Cardiac atrium fibroblast (primary cell): Measurements from ENCODE around the gene GNG8. TPM values are rescaled to one million over a fixed set of nuclear protein-coding genes. Genes with fewer than 3 reads are reported as not detected.

ENCODE experiments used
- total RNA-seq: library from RNA; depleted of rRNA; stranded (reverse); fragments of >200 nt; gene quantifications from 2 replicates; pipeline ENCODE4 v1.2.3, GENCODE V29; 2015

GNG8 gene
- total RNA-seq, result not detected in 2 replicates

DNA sequence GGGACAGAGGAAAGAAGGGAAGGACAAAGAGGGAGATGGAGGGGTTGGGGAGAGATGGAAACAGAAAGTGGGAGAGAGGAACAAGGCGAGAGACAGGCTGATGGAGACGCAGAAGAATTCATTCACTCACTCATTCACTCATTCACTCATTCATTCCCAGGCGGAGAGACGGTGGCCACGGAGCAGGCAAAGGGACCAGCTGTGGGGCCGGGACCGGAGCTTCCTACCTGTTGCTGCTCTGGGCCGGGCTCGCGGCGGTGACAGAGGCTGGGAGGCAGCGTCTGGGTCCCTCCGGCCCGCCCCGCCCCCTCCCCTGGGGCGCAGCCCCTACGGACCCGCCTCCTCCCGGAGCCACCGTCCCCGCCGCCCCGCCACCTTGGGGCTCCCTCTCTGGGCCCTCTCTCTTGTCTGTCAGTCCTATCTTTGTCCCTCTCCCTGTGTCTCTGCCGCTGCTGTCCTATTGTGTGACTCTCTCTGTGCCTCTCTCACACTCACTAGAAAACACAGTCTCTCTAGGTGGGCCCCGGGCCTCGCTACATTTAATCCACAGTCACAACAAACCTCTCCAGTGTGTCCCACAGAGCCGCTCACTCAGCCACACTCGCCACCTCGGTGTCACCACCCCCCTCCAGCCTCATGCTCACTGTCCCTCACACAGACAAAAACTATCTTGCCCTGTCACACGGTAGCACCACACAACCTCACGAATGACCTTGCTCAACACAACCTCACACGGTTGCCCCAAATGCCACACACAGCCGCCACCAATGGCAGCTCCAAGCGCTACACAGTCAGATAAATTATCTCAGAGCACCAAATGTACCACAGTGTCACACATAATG lies at the start of gene GNG8:
Gene GNG8 (minus strand): TSS at position 283 of the 842 bp plus-strand sequence. CDS start 1,520 bp downstream, outside the sequence.

DNA sequence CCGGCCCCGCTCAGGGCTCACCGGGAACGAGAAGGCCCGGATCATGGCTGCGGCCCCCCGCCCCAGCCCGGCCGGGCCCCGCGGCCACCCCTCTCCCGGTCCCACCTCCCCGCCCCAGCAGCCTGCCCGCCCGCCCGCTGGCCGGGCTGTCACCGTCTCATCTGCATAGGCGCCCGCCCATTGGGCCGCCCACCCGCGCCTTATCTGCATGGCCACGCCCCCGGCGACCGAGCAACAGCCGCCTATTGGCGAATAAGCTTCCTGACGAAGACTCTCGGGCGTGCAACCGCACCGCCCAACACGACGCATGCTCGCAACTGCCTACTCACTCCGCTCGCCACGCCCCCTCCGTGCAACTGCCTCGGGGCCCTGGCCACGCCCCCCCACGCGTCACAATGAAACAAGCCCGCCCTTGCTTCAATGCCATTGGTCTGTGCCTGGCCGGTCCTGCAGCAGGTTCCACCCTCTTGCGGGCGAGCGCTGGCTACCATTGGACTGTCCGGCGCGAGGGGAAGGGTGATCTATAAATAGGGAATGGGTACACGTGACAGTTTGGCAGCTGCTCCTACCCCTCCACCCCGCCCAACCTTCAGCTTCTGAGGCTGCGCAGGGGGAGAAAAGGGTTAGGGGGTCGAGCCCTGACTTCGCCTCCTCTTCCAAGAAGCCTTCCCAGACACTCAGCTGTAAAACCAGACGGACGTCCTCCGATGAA lies 25.2 kb upstream of the GNG8 start, which contains the start of gene DACT3:
Gene DACT3 (minus strand): TSS at position 163 of the 712 bp plus-strand sequence. CDS start 118 bp downstream, at position 45.

DNA sequence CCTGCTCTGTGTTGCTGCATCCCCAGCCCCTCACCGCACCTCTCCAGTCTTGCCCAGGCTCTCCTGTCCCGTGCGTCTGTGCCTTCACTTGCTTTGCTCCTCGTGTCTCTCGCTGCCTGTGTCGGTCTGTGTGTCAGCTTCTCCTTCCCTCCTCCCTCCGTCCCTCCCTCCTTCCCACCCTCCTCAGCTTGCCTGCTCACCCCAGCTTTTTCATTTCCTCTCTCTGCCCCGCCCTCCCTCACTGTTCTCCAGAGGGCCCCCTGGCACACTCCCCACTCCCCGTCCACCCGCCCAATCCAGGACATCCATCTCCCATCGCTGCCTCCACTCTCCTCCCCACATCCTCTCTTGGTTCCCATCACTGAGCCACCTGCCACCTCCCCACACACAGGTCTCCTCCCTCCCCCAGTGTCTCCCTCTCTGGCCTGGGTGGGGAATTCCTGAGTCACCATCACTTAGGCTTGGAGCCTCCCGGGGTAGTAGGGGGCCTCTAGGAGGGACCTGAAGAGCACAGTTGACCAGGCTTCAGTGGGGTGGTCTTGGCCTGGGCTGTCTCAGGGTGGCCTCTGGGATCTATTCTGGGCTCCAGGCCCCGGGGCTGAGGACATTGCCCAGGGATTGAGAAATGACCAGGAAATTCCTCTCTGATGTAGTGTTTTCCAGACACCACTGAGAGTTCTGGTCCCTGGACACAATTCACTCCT lies 10.9 kb downstream of the GNG8 start, which contains the start of gene PTGIR:
Gene PTGIR (minus strand): TSS at position 132 of the 704 bp plus-strand sequence. CDS start 864 bp downstream, outside the sequence.

DNA sequence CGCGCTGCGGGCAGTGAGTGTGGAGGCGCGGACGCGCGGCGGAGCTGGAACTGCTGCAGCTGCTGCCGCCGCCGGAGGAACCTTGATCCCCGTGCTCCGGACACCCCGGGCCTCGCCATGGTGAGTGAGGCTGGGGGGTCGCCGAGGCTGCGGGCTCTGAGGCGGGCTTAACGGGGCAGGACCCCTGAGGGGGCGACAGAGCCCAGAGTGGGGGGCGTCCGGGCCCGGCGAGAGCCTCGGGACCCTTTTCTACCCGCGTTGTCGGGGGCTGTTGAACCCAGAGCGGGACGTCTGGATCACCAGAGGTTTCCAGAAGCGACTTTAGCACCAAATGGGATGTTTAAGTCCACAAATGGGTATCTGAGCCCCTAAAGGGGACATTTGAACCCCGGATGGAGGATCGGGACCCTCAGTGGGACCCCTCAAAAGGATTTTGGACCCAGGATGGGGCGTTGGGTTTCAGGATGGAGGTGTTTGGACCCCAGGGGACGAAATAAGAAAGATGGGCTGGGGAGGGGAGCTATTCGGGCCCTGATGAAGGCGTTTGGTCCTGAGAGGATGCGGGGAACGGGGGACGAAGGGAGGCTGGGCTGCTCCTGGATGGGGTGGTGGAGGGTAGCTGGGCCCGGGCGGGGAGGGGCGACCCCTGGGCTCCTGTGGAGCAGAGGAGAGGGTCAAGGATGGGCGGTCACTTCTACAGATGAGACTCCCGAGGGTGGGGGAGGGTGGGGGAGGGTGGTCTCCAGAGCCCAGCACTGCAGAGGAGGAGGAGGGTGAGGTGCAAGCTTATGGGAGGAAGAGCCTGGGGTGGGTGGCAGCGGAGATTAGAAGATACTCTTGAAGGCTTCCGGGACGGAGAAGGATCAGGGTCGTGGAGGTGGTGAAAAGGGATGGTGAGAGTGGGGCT lies 34.4 kb downstream of the GNG8 start, which contains the start of gene CALM3:
Gene CALM3 (plus strand): TSS at position 13 of the 907 bp plus-strand sequence. CDS start 105 bp downstream, at position 118.

Other genes with a start within 250 kb of the GNG8 start
- 29.8 and 32.1 TPM in 2 replicates for gene CCDC8, start 222.6 kb downstream of the GNG8 start, total RNA-seq
- not detected in 2 replicates for gene PNMA8C, start 207.3 kb downstream of the GNG8 start, total RNA-seq
- gene PNMA8A, start 164.6 kb downstream of the GNG8 start, total RNA-seq, result 0.36 and 1.5 TPM in 2 replicates
- 0.97 and 1.3 TPM in 2 replicates for gene PNMA8B, start 140.3 kb downstream of the GNG8 start, total RNA-seq
- 207 and 293 TPM in 2 replicates for gene CALM3, start 34.9 kb downstream of the GNG8 start, total RNA-seq
- gene PTGIR, start 11.1 kb downstream of the GNG8 start, total RNA-seq, result 25.4 and 33.9 TPM in 2 replicates
- 6.0 and 7.8 TPM in 2 replicates for gene DACT3, start 25.0 kb upstream of the GNG8 start, total RNA-seq
- gene PRKD2, start 80.9 kb upstream of the GNG8 start, total RNA-seq, result 12.2 and 17.5 TPM in 2 replicates
- gene FKRP, start 109.9 kb upstream of the GNG8 start, total RNA-seq, result 20.8 and 22.2 TPM in 2 replicates
- 68.2 and 76.5 TPM in 2 replicates for gene STRN4, start 110.2 kb upstream of the GNG8 start, total RNA-seq
- gene SLC1A5, start 152.4 kb upstream of the GNG8 start, total RNA-seq, result 287 and 295 TPM in 2 replicates
- gene AP2S1, start 214.6 kb upstream of the GNG8 start, total RNA-seq, result 295 and 351 TPM in 2 replicates
- gene ARHGAP35, start 224.8 kb upstream of the GNG8 start, total RNA-seq, result 40.4 and 48.8 TPM in 2 replicates